HEK293 (cell line): ENCODE measurements around the gene HIPK1.

Experiments used
- CTCF ChIA-PET: fragments of 350-600 bp; formaldehyde crosslinking; extraction: SDS; loops from one replicate; lab custom pipeline; 2021; ENCODE audit warnings: antibody characterized with exemption; lab: Yijun Ruan, JAX
- POLR2A ChIA-PET: fragments of 300-600 bp; formaldehyde crosslinking; extraction: SDS; loops from one replicate; lab custom pipeline; 2020; ENCODE audit warnings: antibody characterized with exemption, inconsistent platforms; lab: Yijun Ruan, JAX
- H3K27ac ChIP-seq: fragments of 200-500 bp; sonication (Bioruptor generic); 2 replicates; pipeline ENCODE4 v1.5.1; 2014; ENCODE audit warnings: low read depth, low read length, control low read depth, inconsistent platforms; ENCODE audit errors: extremely low read depth
- H3K36me3 ChIP-seq, 2 experiments: fragments of 200-500 bp in 1 of 2; sonication (Bioruptor generic) in 1 of 2; 1 replicate in 1 of 2; 2 replicates in 1 of 2; pipeline ENCODE4 v1.5.1; 2014 to 2017; ENCODE audit warnings: inconsistent platforms in 2 of 2, low read length in 2 of 2; ENCODE audit not compliant: control insufficient read depth in 2 of 2, insufficient read depth in 1 of 2
- H3K4me1 ChIP-seq: fragments of 200-500 bp; sonication (Bioruptor generic); 2 replicates; pipeline ENCODE4 v1.5.1; 2014; ENCODE audit warnings: mild to moderate bottlenecking, low read length, inconsistent platforms; ENCODE audit not compliant: control insufficient read depth, insufficient read depth
- H3K4me3 ChIP-seq: 2 replicates; pipeline ENCODE4 v1.5.1; 2011; ENCODE audit warnings: low read depth, mild to moderate bottlenecking, control low read depth, low read length, moderate library complexity
- H3K9me3 ChIP-seq: fragments of 200-500 bp; sonication (Bioruptor generic); 2 replicates; pipeline ENCODE4 v1.5.1; 2014; ENCODE audit warnings: low read depth, low read length, inconsistent platforms; ENCODE audit not compliant: control insufficient read depth, insufficient read depth
- OVOL3 ChIP-seq: fragments of 450-650 bp; formaldehyde crosslinking; IDR thresholded peaks from 2 replicates; pipeline ENCODE4 v1.5.1; 2016; ENCODE audit warnings: missing biosample characterization, missing genetic modification characterization
- RBAK ChIP-seq: fragments of 450-650 bp; formaldehyde crosslinking; IDR thresholded peaks from 2 replicates; pipeline ENCODE4 v1.5.1; 2016; ENCODE audit warnings: missing biosample characterization, missing genetic modification characterization
- TRIM28 ChIP-seq: IDR thresholded peaks from 2 replicates; pipeline ENCODE4 v1.6.1; 2011; ENCODE audit warnings: low read length, control low read depth, borderline replicate concordance
- ZBTB21 ChIP-seq: fragments of 450-650 bp; formaldehyde crosslinking; IDR thresholded peaks from 2 replicates; pipeline ENCODE4 v1.5.1; 2017; ENCODE audit warnings: missing biosample characterization, missing genetic modification characterization
- ZBTB48 ChIP-seq: fragments of 450-650 bp; formaldehyde crosslinking; IDR thresholded peaks from 2 replicates; pipeline ENCODE4 v1.5.1; 2016; ENCODE audit warnings: missing biosample characterization, missing genetic modification characterization
- ZIC2 ChIP-seq: fragments of 450-650 bp; formaldehyde crosslinking; IDR thresholded peaks from 2 replicates; pipeline ENCODE4 v1.5.1; 2016; ENCODE audit warnings: missing biosample characterization, missing genetic modification characterization
- ZNF138 ChIP-seq: fragments of 450-650 bp; formaldehyde crosslinking; IDR thresholded peaks from 2 replicates; pipeline ENCODE4 v1.5.1; 2016; ENCODE audit warnings: missing biosample characterization, missing genetic modification characterization, borderline replicate concordance
- ZNF335 ChIP-seq: fragments of 450-650 bp; formaldehyde crosslinking; conservative IDR thresholded peaks from 2 replicates; pipeline ENCODE4 v1.5.1; 2016; ENCODE audit warnings: missing biosample characterization, missing genetic modification characterization
- ZNF350 ChIP-seq: fragments of 450-650 bp; formaldehyde crosslinking; IDR thresholded peaks from 2 replicates; pipeline ENCODE4 v1.5.0; 2017; ENCODE audit warnings: missing biosample characterization, mild to moderate bottlenecking, missing genetic modification characterization
- ZNF394 ChIP-seq: fragments of 450-650 bp; formaldehyde crosslinking; IDR thresholded peaks from 2 replicates; pipeline ENCODE4 v1.5.1; 2016; ENCODE audit warnings: missing biosample characterization, missing genetic modification characterization, mild to moderate bottlenecking, moderate library complexity, borderline replicate concordance
- ZNF473 ChIP-seq: fragments of 450-650 bp; formaldehyde crosslinking; IDR thresholded peaks from 2 replicates; pipeline ENCODE4 v1.5.1; 2017; ENCODE audit warnings: missing biosample characterization, missing genetic modification characterization
- ZNF629 ChIP-seq: fragments of 450-650 bp; formaldehyde crosslinking; IDR thresholded peaks from 2 replicates; pipeline ENCODE4 v1.5.1; 2017; ENCODE audit warnings: missing biosample characterization, missing genetic modification characterization
- ZNF654 ChIP-seq: fragments of 450-650 bp; formaldehyde crosslinking; IDR thresholded peaks from 2 replicates; pipeline ENCODE4 v1.5.1; 2016; ENCODE audit warnings: low read depth, missing biosample characterization, missing genetic modification characterization
- ZNF677 ChIP-seq: fragments of 450-650 bp; IDR thresholded peaks from 2 replicates; pipeline ENCODE4 v1.5.0; 2018; ENCODE audit warnings: missing biosample characterization, mild to moderate bottlenecking, missing genetic modification characterization, moderate library complexity
- ZNF707 ChIP-seq: fragments of 450-650 bp; formaldehyde crosslinking; IDR thresholded peaks from 2 replicates; pipeline ENCODE4 v1.5.1; 2016; ENCODE audit warnings: missing biosample characterization, missing genetic modification characterization
- ZNF792 ChIP-seq: fragments of 450-650 bp; formaldehyde crosslinking; IDR thresholded peaks from 2 replicates; pipeline ENCODE4 v1.5.1; 2016; ENCODE audit warnings: missing biosample characterization, missing genetic modification characterization
- ZSCAN16 ChIP-seq: fragments of 450-650 bp; formaldehyde crosslinking; IDR thresholded peaks from 2 replicates; pipeline ENCODE4 v1.5.1; 2016; ENCODE audit warnings: missing biosample characterization, missing genetic modification characterization
- TF ChIP-seq, protein P1 (sequence below): fragments of 450-650 bp; formaldehyde crosslinking; IDR thresholded peaks from 2 replicates; pipeline ENCODE4 v1.5.1; 2016; ENCODE audit warnings: missing biosample characterization, missing genetic modification characterization
- TF ChIP-seq, protein P2 (sequence below): fragments of 450-650 bp; formaldehyde crosslinking; IDR thresholded peaks from 2 replicates; pipeline ENCODE4 v1.5.1; 2016; ENCODE audit warnings: missing biosample characterization, missing genetic modification characterization
- TF ChIP-seq, protein P3 (sequence below): fragments of 450-650 bp; formaldehyde crosslinking; IDR thresholded peaks from 2 replicates; pipeline ENCODE4 v1.5.1; 2016; ENCODE audit warnings: missing biosample characterization, missing genetic modification characterization

The HIPK1 gene

DNA sequence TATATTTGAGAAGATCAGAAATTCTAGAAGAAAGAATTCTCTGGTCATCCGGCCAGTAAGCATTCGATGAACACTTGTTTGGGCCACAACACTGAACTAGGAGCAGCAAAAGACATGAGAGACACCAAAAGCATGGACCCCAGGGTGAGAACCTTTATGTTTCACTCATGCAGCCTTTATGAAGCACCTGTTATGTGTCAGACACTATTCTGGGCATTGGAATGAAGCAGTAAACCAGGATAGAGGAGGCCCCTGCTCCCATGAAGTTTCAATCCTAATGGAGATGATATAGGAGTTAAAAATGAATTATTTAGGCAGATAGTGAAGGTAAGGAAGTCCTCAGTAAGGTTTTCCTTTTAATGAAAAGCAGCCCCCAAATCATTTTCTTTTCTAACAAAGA is 93.8 kb downstream of the HIPK1 start:
- POLR2A ChIA-PET, result no interaction called here
- H3K36me3 ChIP-seq, result no peaks in the 10 kb centered on the region
- TF ChIP-seq, protein P1, sequence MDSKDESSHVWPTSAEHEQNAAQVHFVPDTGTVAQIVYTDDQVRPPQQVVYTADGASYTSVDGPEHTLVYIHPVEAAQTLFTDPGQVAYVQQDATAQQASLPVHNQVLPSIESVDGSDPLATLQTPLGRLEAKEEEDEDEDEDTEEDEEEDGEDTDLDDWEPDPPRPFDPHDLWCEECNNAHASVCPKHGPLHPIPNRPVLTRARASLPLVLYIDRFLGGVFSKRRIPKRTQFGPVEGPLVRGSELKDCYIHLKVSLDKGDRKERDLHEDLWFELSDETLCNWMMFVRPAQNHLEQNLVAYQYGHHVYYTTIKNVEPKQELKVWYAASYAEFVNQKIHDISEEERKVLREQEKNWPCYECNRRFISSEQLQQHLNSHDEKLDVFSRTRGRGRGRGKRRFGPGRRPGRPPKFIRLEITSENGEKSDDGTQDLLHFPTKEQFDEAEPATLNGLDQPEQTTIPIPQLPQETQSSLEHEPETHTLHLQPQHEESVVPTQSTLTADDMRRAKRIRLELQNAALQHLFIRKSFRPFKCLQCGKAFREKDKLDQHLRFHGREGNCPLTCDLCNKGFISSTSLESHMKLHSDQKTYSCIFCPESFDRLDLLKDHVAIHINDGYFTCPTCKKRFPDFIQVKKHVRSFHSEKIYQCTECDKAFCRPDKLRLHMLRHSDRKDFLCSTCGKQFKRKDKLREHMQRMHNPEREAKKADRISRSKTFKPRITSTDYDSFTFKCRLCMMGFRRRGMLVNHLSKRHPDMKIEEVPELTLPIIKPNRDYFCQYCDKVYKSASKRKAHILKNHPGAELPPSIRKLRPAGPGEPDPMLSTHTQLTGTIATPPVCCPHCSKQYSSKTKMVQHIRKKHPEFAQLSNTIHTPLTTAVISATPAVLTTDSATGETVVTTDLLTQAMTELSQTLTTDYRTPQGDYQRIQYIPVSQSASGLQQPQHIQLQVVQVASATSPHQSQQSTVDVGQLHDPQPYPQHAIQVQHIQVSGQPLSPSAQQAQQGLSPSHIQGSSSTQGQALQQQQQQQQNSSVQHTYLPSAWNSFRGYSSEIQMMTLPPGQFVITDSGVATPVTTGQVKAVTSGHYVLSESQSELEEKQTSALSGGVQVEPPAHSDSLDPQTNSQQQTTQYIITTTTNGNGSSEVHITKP (tag by site-specific recombination), result no peak
- TF ChIP-seq ZSCAN16 (tag by site-specific recombination) (no peak), ZNF138 (no peak), ZNF335 (tag by site-specific recombination) (no peak)
- TF ChIP-seq, all 188 proteins: peak for 0
- CTCF ChIA-PET, result interaction anchor here (0.6 to 1.2 kb wide), 4 partner anchors 9 to 491 kb away, joined by 3 to 4 read pairs (median 3); no protein-coding TSS in a partner anchor
- H3K4me1 ChIP-seq, result no peaks in the 10 kb centered on the region; the same call in 1 of the 2 replicates
- no peak overlapping the region for H3K4me3 ChIP-seq
- no peaks in the 10 kb centered on the region for H3K9me3 ChIP-seq
- no peak overlapping the region for H3K27ac ChIP-seq

DNA sequence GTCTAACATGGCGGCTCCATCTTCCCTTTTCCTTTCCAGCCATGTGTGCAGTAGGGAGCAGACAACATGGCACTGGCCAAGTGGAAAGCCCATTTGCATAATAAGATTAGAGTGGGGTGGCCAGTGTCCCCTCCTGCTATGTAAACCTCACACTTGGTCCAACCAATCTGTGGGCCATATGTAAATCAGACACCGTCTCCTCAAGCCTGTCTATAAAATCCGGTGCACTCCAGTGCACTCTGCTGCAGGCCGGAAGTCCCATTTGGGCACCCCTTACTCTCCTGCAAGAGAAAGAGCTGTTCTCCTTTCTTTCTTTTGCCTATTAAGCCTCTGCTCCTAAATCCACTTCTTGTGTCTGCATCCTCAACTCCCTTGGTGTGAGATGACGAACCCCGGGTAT is 94.3 kb downstream of the HIPK1 start:
- TF ChIP-seq ZNF677 (no peak), RBAK (no peak), ZNF473 (no peak), ZNF138 (no peak), ZBTB48 (tag by site-specific recombination) (no peak), ZNF792 (tag by site-specific recombination) (no peak)
- TF ChIP-seq, protein P2, sequence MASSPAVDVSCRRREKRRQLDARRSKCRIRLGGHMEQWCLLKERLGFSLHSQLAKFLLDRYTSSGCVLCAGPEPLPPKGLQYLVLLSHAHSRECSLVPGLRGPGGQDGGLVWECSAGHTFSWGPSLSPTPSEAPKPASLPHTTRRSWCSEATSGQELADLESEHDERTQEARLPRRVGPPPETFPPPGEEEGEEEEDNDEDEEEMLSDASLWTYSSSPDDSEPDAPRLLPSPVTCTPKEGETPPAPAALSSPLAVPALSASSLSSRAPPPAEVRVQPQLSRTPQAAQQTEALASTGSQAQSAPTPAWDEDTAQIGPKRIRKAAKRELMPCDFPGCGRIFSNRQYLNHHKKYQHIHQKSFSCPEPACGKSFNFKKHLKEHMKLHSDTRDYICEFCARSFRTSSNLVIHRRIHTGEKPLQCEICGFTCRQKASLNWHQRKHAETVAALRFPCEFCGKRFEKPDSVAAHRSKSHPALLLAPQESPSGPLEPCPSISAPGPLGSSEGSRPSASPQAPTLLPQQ, result no peak
- TF ChIP-seq, protein P3, sequence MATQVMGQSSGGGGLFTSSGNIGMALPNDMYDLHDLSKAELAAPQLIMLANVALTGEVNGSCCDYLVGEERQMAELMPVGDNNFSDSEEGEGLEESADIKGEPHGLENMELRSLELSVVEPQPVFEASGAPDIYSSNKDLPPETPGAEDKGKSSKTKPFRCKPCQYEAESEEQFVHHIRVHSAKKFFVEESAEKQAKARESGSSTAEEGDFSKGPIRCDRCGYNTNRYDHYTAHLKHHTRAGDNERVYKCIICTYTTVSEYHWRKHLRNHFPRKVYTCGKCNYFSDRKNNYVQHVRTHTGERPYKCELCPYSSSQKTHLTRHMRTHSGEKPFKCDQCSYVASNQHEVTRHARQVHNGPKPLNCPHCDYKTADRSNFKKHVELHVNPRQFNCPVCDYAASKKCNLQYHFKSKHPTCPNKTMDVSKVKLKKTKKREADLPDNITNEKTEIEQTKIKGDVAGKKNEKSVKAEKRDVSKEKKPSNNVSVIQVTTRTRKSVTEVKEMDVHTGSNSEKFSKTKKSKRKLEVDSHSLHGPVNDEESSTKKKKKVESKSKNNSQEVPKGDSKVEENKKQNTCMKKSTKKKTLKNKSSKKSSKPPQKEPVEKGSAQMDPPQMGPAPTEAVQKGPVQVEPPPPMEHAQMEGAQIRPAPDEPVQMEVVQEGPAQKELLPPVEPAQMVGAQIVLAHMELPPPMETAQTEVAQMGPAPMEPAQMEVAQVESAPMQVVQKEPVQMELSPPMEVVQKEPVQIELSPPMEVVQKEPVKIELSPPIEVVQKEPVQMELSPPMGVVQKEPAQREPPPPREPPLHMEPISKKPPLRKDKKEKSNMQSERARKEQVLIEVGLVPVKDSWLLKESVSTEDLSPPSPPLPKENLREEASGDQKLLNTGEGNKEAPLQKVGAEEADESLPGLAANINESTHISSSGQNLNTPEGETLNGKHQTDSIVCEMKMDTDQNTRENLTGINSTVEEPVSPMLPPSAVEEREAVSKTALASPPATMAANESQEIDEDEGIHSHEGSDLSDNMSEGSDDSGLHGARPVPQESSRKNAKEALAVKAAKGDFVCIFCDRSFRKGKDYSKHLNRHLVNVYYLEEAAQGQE (tag by site-specific recombination), result no peak
- TF ChIP-seq, all 188 proteins: peak for 0
- CTCF ChIA-PET, result interaction anchor here (0.6 to 1.2 kb wide), 3 partner anchors 10 to 491 kb away, joined by 3 to 4 read pairs (median 3); no protein-coding TSS in a partner anchor
- Histone ChIP-seq H3K9me3 (no peaks in the 10 kb centered on the region), H3K4me3 (no peak overlapping the region), H3K27ac (no peak overlapping the region), H3K4me1 (no peaks in the 10 kb centered on the region; the same call in 1 of the 2 replicates), H3K36me3 (no peaks in the 10 kb centered on the region)
- POLR2A ChIA-PET, result no interaction called here

DNA sequence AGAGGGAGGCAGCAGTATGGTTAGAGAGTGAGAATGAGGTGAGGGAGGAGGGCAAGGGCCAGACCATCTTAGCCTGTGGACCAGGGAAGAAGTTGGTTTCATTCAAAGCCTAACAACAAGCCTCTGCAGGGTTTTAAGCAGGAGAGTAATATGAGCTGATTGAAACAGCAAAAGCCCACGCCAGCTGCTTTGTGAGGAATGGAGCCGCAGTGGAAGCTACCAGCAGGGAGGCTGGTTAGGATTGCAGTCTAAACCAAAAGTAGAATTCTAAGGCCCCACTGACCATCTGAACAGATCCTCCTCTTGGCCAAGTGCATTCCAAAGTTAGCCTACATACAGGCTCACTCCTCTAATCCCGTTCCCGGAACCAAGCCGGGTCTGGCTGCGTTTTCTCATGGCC is 94.9 kb downstream of the HIPK1 start:
- Histone ChIP-seq H3K36me3 (no peaks in the 10 kb centered on the region), H3K4me1 (no peaks in the 10 kb centered on the region; the same call in 1 of the 2 replicates), H3K9me3 (no peaks in the 10 kb centered on the region), H3K27ac (no peak overlapping the region), H3K4me3 (no peak overlapping the region)
- POLR2A ChIA-PET, result no interaction called here
- CTCF ChIA-PET, result interaction anchor here (0.7 to 1.2 kb wide), 2 partner anchors 9 to 12 kb away, joined by 3 to 4 read pairs; no protein-coding TSS in a partner anchor
- TF ChIP-seq ZNF394 (tag by site-specific recombination) (no peak), ZNF707 (tag by site-specific recombination) (no peak), ZNF629 (tag by site-specific recombination) (no peak), ZBTB21 (tag by site-specific recombination) (no peak), TRIM28 (peak; percentile 57; the same call in 1 of the 2 replicates), ZNF350 (tag by site-specific recombination) (no peak), OVOL3 (tag by site-specific recombination) (no peak), ZIC2 (tag by site-specific recombination) (peak; percentile 18; the same call in 1 of the 2 replicates), ZNF654 (tag by site-specific recombination) (no peak)
- TF ChIP-seq, protein P1 (tag by site-specific recombination), result peak; percentile 60; the same call in 1 of the 2 replicates
